Measurements from ENCODE around the gene AUTS2.

The AUTS2 gene

DNA sequence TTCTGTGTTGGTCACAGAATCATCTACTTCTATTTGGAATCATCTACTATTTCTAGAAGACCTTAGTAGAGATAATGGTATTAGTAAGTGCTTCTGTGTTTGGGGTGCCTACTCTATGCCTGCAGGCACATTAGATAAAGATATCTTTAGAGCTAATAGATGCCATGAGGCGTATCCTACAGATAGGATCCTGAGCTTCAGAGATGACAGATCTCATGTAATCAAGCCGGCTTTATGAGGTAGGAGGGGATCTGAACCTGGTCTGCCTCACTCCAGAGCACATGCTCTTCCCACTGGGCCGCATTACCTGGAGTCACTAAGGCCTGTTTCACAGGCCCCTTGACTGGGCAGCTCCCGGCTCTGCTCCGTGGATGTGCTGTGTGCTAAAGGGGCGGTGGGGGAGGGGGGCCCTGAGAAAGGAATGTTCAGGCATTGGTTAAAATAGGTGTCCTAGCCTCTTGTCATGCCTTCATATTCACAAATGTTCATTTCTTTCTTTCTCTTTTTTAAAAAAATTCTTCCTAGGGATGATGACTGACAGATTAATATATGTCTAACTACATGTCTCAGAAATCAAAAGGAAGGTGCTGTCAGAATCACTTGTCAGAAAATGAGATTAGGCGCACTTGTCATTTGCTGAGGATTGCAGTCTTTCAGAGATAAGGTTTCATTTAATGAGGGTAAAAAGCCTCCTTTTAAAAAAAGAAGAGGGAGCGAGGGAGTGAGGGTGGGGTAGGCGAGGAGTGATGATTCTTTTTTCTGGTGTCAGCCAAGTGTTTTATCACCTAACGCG, 1075.7 kb downstream of the AUTS2 start:
- TF ChIP-seq TAF1 (IDR thresholded peaks at IDR 0.05; ENCODE audit: low read depth, low read length) (no peak), POLR2A (IDR thresholded peaks at IDR 0.05; ENCODE audit: low read depth, low read length) (no peak), PAX5 (IDR thresholded peaks at IDR 0.05; ENCODE audit: insufficient read depth, low read length, severe bottlenecking) (no peak), POLR2AphosphoS5 (IDR thresholded peaks at IDR 0.05; ENCODE audit: low read depth, low read length) (no peak), POU2F2 (IDR thresholded peaks at IDR 0.05; ENCODE audit: low read depth, low read length) (no peak), SPI1 (IDR thresholded peaks at IDR 0.05; ENCODE audit: low read depth, low read length) (no peak)
- DNase-seq (ENCODE audit: insufficient read length, low spot score) (no peak), FAIRE-seq (no peak)

DNA sequence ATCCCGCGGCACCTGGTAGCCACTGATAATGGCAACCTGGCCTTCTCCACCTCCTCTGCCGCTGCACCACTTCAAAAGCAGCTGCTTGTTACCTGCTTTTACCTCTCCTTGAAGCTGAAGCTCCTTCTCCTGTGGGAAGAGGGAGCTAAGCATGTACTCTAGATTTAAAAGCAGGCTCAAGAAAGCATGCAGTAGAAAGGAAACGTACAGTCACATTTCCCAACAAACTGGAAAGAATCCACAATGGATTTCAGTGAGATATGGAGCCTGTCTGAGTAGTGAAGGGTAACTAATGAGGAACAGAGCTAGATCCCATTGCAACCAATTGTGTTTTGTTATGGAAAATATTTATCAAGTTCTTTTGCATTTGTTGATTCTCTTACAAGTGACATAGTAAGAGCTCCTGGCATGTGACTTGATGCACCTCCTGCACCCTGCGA, 1076.3 kb downstream of the AUTS2 start:
- DNase-seq (ENCODE audit: insufficient read length, low spot score) (no peak), FAIRE-seq (no peak)
- TF ChIP-seq POLR2A (IDR thresholded peaks at IDR 0.05; ENCODE audit: low read depth, low read length): no peak
- no peak for TF ChIP-seq SPI1 (IDR thresholded peaks at IDR 0.05; ENCODE audit: low read depth, low read length)
- TF ChIP-seq PAX5 (IDR thresholded peaks at IDR 0.05; ENCODE audit: insufficient read depth, low read length, severe bottlenecking): no peak
- TF ChIP-seq POLR2AphosphoS5 (IDR thresholded peaks at IDR 0.05; ENCODE audit: low read depth, low read length): no peak
- TF ChIP-seq POU2F2 (IDR thresholded peaks at IDR 0.05; ENCODE audit: low read depth, low read length): no peak
- no peak for TF ChIP-seq TAF1 (IDR thresholded peaks at IDR 0.05; ENCODE audit: low read depth, low read length)

DNA sequence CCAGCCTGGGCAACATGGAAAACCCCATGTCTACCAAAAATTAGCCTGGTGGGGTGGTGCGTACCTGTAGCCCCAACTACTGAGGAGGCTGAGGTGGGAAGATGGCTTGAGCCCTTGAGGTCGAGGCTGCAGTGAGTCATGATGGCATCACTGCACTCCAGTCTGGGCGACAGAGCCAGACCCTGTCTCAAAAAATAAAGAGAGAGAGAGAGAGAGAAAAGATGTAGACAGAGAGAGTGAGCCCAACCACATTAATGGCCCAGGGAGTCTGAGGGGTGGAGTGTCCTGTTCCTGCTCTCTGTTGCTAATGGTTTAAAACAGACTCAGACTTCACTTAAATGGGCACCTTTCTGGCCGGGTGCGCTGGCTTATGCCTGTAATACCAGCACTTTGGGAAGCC, 1078.0 kb downstream of the AUTS2 start:
- TF ChIP-seq POLR2A (IDR thresholded peaks at IDR 0.05; ENCODE audit: low read depth, low read length) (no peak), TAF1 (IDR thresholded peaks at IDR 0.05; ENCODE audit: low read depth, low read length) (no peak), POU2F2 (IDR thresholded peaks at IDR 0.05; ENCODE audit: low read depth, low read length) (no peak), PAX5 (IDR thresholded peaks at IDR 0.05; ENCODE audit: insufficient read depth, low read length, severe bottlenecking) (no peak), POLR2AphosphoS5 (IDR thresholded peaks at IDR 0.05; ENCODE audit: low read depth, low read length) (no peak), SPI1 (IDR thresholded peaks at IDR 0.05; ENCODE audit: low read depth, low read length) (no peak)
- FAIRE-seq: no peak
- DNase-seq (ENCODE audit: insufficient read length, low spot score): no peak

- DNase-seq (ENCODE audit: insufficient read length, low spot score) (no peak), FAIRE-seq (no peak)
- no peak for TF ChIP-seq POLR2A (IDR thresholded peaks at IDR 0.05; ENCODE audit: low read depth, low read length)
Observed at GRCh38 chr7:70678621-70679251, 1080.5 kb downstream of the AUTS2 start.

DNA sequence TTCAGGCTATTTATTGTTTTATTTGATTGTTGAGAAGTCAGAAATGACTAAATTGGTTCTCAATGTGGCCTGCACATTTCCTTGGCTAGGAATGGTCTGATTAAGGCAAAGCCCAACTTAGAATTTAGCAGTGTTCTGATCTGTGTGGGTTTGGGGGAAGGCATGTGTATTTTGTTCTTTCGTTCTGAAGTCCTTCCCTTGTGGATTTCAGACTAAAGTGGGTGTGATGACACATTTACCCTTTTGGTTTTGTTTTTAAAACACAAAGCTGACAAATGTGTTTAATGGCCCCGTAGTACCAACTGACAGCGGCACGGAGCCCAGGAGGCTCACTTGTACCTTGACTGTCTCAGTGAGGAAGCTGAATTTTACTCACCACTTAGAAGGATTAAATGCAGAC, 1081.4 kb downstream of the AUTS2 start:
- no peak for TF ChIP-seq TAF1 (IDR thresholded peaks at IDR 0.05; ENCODE audit: low read depth, low read length)
- FAIRE-seq: no peak

DNA sequence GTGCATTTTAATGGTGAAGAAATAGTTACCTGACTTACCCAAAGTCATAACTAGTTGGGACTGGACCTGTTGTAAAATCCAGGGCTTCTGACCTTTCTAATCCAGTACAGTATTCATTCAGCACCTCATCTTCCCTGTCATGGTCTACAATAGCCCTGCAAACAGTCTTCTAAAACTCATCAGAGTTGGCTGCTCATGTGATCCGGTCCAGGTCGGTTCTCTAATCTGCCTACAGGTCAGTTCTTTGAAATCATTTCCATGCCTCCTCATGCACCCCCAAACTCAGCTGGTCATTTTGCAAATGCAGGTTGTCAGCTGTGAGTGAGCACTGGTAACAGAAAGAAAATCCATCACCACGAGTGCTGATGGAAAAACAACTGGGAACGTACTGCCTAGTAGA, 1082.0 kb downstream of the AUTS2 start:
- FAIRE-seq: no peak
- DNase-seq (ENCODE audit: insufficient read length, low spot score): no peak
- TF ChIP-seq PAX5 (IDR thresholded peaks at IDR 0.05; ENCODE audit: insufficient read depth, low read length, severe bottlenecking) (no peak), POLR2AphosphoS5 (IDR thresholded peaks at IDR 0.05; ENCODE audit: low read depth, low read length) (no peak), TAF1 (IDR thresholded peaks at IDR 0.05; ENCODE audit: low read depth, low read length) (no peak), POLR2A (IDR thresholded peaks at IDR 0.05; ENCODE audit: low read depth, low read length) (no peak), SPI1 (IDR thresholded peaks at IDR 0.05; ENCODE audit: low read depth, low read length) (no peak), POU2F2 (IDR thresholded peaks at IDR 0.05; ENCODE audit: low read depth, low read length) (no peak)

More for the DNA sequence above, 1081.4 kb downstream of the AUTS2 start:
- DNase-seq (ENCODE audit: insufficient read length, low spot score): no peak

- TF ChIP-seq POU2F2 (IDR thresholded peaks at IDR 0.05; ENCODE audit: low read depth, low read length) (no peak), TAF1 (IDR thresholded peaks at IDR 0.05; ENCODE audit: low read depth, low read length) (no peak), SPI1 (IDR thresholded peaks at IDR 0.05; ENCODE audit: low read depth, low read length) (no peak), POLR2A (IDR thresholded peaks at IDR 0.05; ENCODE audit: low read depth, low read length) (no peak), PAX5 (IDR thresholded peaks at IDR 0.05; ENCODE audit: insufficient read depth, low read length, severe bottlenecking) (no peak)
- no peak for FAIRE-seq
- DNase-seq (ENCODE audit: insufficient read length, low spot score): no peak
Observed at GRCh38 chr7:70680743-70681468, 1082.6 kb downstream of the AUTS2 start.

GRCh38 chr7:70681469-70682350, 1083.4 kb downstream of the AUTS2 start:
- DNase-seq (ENCODE audit: insufficient read length, low spot score): peak; percentile 48
- peak; percentile 47 for FAIRE-seq
- no peak for TF ChIP-seq PAX5 (IDR thresholded peaks at IDR 0.05; ENCODE audit: insufficient read depth, low read length, severe bottlenecking)
- no peak for TF ChIP-seq TAF1 (IDR thresholded peaks at IDR 0.05; ENCODE audit: low read depth, low read length)
- no peak for TF ChIP-seq SPI1 (IDR thresholded peaks at IDR 0.05; ENCODE audit: low read depth, low read length)
- no peak for TF ChIP-seq POLR2A (IDR thresholded peaks at IDR 0.05; ENCODE audit: low read depth, low read length)
- TF ChIP-seq POLR2AphosphoS5 (IDR thresholded peaks at IDR 0.05; ENCODE audit: low read depth, low read length): no peak
- no peak for TF ChIP-seq POU2F2 (IDR thresholded peaks at IDR 0.05; ENCODE audit: low read depth, low read length)

- TF ChIP-seq POLR2AphosphoS5 (IDR thresholded peaks at IDR 0.05; ENCODE audit: low read depth, low read length) (no peak), TAF1 (IDR thresholded peaks at IDR 0.05; ENCODE audit: low read depth, low read length) (no peak), PAX5 (IDR thresholded peaks at IDR 0.05; ENCODE audit: insufficient read depth, low read length, severe bottlenecking) (no peak), POLR2A (IDR thresholded peaks at IDR 0.05; ENCODE audit: low read depth, low read length) (no peak), POU2F2 (IDR thresholded peaks at IDR 0.05; ENCODE audit: low read depth, low read length) (no peak), SPI1 (IDR thresholded peaks at IDR 0.05; ENCODE audit: low read depth, low read length) (no peak)
- DNase-seq (ENCODE audit: insufficient read length, low spot score) (no peak), FAIRE-seq (peak; percentile 28)
Observed at GRCh38 chr7:70684173-70684572, 1085.9 kb downstream of the AUTS2 start.

All from GM12891 (cell line).